Chondrocyte (in vitro differentiated cells): ENCODE results near the gene BEX2. TPM values are rescaled to one million over a fixed set of nuclear protein-coding genes. Genes with fewer than 3 reads are reported as not detected.

Experiments
- DNase-seq: peaks from one replicate; pipeline ENCODE4 v3.0.0; 2021; ENCODE audit warnings: mixed read lengths, low spot score
- H3K27ac Mint-ChIP-seq: one replicate; pipeline ENCODE4 v1.8.0; 2021; ENCODE audit warnings: mild to moderate bottlenecking, moderate library complexity, mixed read lengths; ENCODE audit not compliant: unreplicated experiment
- H3K27me3 Mint-ChIP-seq: 2 replicates; pipeline ENCODE4 v1.8.0; 2021; ENCODE audit warnings: low read depth, mixed read lengths
- H3K36me3 Mint-ChIP-seq: 2 replicates; pipeline ENCODE4 v1.8.0; 2021; ENCODE audit warnings: low read depth, mixed read lengths
- H3K4me1 Mint-ChIP-seq: 2 replicates; pipeline ENCODE4 v1.8.0; 2021; ENCODE audit warnings: low read depth, mild to moderate bottlenecking, mixed read lengths
- H3K4me3 Mint-ChIP-seq: one replicate; pipeline ENCODE4 v1.8.0; 2021; ENCODE audit warnings: mild to moderate bottlenecking, moderate library complexity, mixed read lengths; ENCODE audit not compliant: unreplicated experiment
- H3K9me3 Mint-ChIP-seq: 2 replicates; pipeline ENCODE4 v1.8.0; 2021; ENCODE audit warnings: low read depth, mixed read lengths
- total RNA-seq: library from RNA; stranded (reverse); gene quantifications from 3 replicates; pipeline ENCODE4 v1.2.1, GENCODE V29; 2021
- TF ChIP-seq, protein P1 (sequence below): fragments of 200-600 bp; sonication (generic); IDR thresholded peaks from 2 replicates; pipeline ENCODE4 v1.5.0; 2021; ENCODE audit warnings: antibody characterized with exemption, mild to moderate bottlenecking, moderate library complexity

Gene BEX2
- total RNA-seq, 1 donor from 2014 or later, result 6.9 TPM

GRCh38 chrX:103274284-103274683, 36.5 kb downstream of the BEX2 start:
- peaks cover 3% of the 10 kb centered on the region for H3K27me3 Mint-ChIP-seq
- TF ChIP-seq, protein P1, sequence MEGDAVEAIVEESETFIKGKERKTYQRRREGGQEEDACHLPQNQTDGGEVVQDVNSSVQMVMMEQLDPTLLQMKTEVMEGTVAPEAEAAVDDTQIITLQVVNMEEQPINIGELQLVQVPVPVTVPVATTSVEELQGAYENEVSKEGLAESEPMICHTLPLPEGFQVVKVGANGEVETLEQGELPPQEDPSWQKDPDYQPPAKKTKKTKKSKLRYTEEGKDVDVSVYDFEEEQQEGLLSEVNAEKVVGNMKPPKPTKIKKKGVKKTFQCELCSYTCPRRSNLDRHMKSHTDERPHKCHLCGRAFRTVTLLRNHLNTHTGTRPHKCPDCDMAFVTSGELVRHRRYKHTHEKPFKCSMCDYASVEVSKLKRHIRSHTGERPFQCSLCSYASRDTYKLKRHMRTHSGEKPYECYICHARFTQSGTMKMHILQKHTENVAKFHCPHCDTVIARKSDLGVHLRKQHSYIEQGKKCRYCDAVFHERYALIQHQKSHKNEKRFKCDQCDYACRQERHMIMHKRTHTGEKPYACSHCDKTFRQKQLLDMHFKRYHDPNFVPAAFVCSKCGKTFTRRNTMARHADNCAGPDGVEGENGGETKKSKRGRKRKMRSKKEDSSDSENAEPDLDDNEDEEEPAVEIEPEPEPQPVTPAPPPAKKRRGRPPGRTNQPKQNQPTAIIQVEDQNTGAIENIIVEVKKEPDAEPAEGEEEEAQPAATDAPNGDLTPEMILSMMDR, result no peak
- H3K4me3 Mint-ChIP-seq, result no peak overlapping the region
- H3K27ac Mint-ChIP-seq, result no peak overlapping the region
- H3K36me3 Mint-ChIP-seq, result no peaks in the 10 kb centered on the region
- no peaks in the 10 kb centered on the region for H3K4me1 Mint-ChIP-seq
- peaks cover under 1% of the 10 kb centered on the region for H3K9me3 Mint-ChIP-seq
- DNase-seq, result no peak

Other genes with a start within 250 kb of the BEX2 start
- 6.0 to 7.0 TPM (median 7.0 TPM) in 3 replicates for gene BEX1, start 246.8 kb downstream of the BEX2 start, total RNA-seq
- 0.10 to 0.75 TPM in 2 of 3 replicates, not detected in the other for gene NXF3, start 217.8 kb downstream of the BEX2 start, total RNA-seq
- gene BEX4, start 95.9 kb downstream of the BEX2 start, total RNA-seq, result 40.2 to 46.1 TPM (median 45.3 TPM) in 3 replicates
- gene TCEAL8, start 55.8 kb downstream of the BEX2 start, total RNA-seq, result 81.0 to 94.3 TPM (median 84.3 TPM) in 3 replicates
- gene TCEAL5, start 34.2 kb downstream of the BEX2 start, total RNA-seq, result not detected in 3 replicates
- gene TCEAL7, start 19.2 kb upstream of the BEX2 start, total RNA-seq, result 12.0 to 16.5 TPM (median 15.8 TPM) in 3 replicates
- gene TCEAL9, start 45.5 kb upstream of the BEX2 start, total RNA-seq, result 83.5 to 95.6 TPM (median 87.0 TPM) in 3 replicates
- 139 to 196 TPM (median 148 TPM) in 3 replicates for gene BEX3, start 65.5 kb upstream of the BEX2 start, total RNA-seq
- gene RAB40A, start 208.5 kb upstream of the BEX2 start, total RNA-seq, result 0.41 to 0.56 TPM (median 0.45 TPM) in 3 replicates